HepG2 (cell line): ENCODE data around the gene AGT. TPM values are rescaled to one million over a fixed set of nuclear protein-coding genes. Genes with fewer than 3 reads are reported as not detected.

Experiments
- ATAC-seq: fragments of 200-7000 bp; cut with Tn5 transposase; 3 replicates; pipeline ENCODE4 v1.9.1; 2020; ENCODE audit warnings: mild to moderate bottlenecking, moderate library complexity
- BruUV-seq: library from RNA; stranded (reverse); fragments of 400-500 nt; replicated peaks from 2 replicates; lab custom pipeline; 2021; lab: Mats Ljungman, UMichigan
- CTCF ChIA-PET: fragments of 300-600 bp; formaldehyde crosslinking; extraction: SDS; loops from one replicate; lab custom pipeline; 2021; ENCODE audit warnings: low total read pairs, inconsistent platforms, low intra/inter-chr PET ratio; lab: Yijun Ruan, JAX
- POLR2A ChIA-PET: fragments of 350-600 bp; sonication (Branson Sonifier 250); formaldehyde crosslinking; loops from one replicate; lab custom pipeline; 2020; ENCODE audit warnings: antibody characterized with exemption, inconsistent platforms; lab: Yijun Ruan, JAX
- DNase-seq: peaks from one replicate; pipeline ENCODE4 v3.0.0-alpha.2; 2015; ENCODE audit warnings: low spot score
- FAIRE-seq: peaks from 3 replicates; lab custom pipeline; 2011; peaks lifted over from hg19 to GRCh38; lab: Jason Lieb, UNC
- H2AFZ ChIP-seq: one replicate; pipeline ENCODE4 v1.6.1; 2011; ENCODE audit warnings: low read length, inconsistent platforms
- H3K27ac ChIP-seq: fragments of 300-600 bp; 3 replicates; pipeline ENCODE4 v1.8.0; 2011; ENCODE audit warnings: mixed run types, mild to moderate bottlenecking, mixed read lengths, low read length, inconsistent platforms; ENCODE audit not compliant: insufficient read depth; ENCODE audit errors: extremely low read length
- H3K27me3 ChIP-seq, 2 experiments: fragments of 200-600 bp in 1 of 2; 2 replicates in 1 of 2; 3 replicates in 1 of 2; pipeline versions ENCODE4 v1.6.0 to v1.8.0; 2011; ENCODE audit warnings: low read length in 2 of 2, mild to moderate bottlenecking in 2 of 2, moderate library complexity in 2 of 2, inconsistent platforms in 1 of 2; ENCODE audit not compliant: insufficient read depth in 2 of 2, control insufficient read depth in 1 of 2
- H3K36me3 ChIP-seq, 2 experiments: fragments of 200-600 bp in 1 of 2; replicated peaks in 1 of 2; 2 replicates in 1 of 2; 3 replicates in 1 of 2; pipeline versions ENCODE4 v1.5.1 to v1.8.0; 2011; ENCODE audit warnings: low read length in 2 of 2, inconsistent platforms in 1 of 2; ENCODE audit not compliant: insufficient read depth in 2 of 2, control insufficient read depth in 1 of 2
- H3K4me1 ChIP-seq: 2 replicates; pipeline ENCODE4 v1.5.1; 2012; ENCODE audit warnings: low read length, inconsistent platforms; ENCODE audit not compliant: insufficient read depth
- H3K4me2 ChIP-seq: 2 replicates; pipeline ENCODE4 v1.6.0; 2011; ENCODE audit warnings: low read depth, low read length, inconsistent platforms
- H3K4me3 ChIP-seq, 3 experiments: fragments of 200-600 bp in 1 of 3; sonication (generic), shearing (Covaris generic) in 1 of 3; replicated peaks in 1 of 3; 2 replicates each; pipeline ENCODE4 v1.5.1; 2011 to 2016; ENCODE audit warnings: low read length in 3 of 3, inconsistent platforms in 2 of 3, low read depth in 2 of 3, mild to moderate bottlenecking in 2 of 3, control low read depth in 1 of 3, mixed read lengths in 1 of 3; ENCODE audit not compliant: insufficient read depth in 1 of 3
- H3K79me2 ChIP-seq: one replicate; pipeline ENCODE4 v1.6.1; 2011; ENCODE audit warnings: low read length, inconsistent platforms; ENCODE audit not compliant: insufficient read depth
- H3K9ac ChIP-seq: 2 replicates; pipeline ENCODE4 v1.6.0; 2011; ENCODE audit warnings: mild to moderate bottlenecking, low read depth, low read length, inconsistent platforms; ENCODE audit not compliant: insufficient read depth
- H3K9me3 ChIP-seq: 2 replicates; pipeline ENCODE4 v1.5.1; 2012; ENCODE audit warnings: mild to moderate bottlenecking, low read length
- H4K20me1 ChIP-seq: 2 replicates; pipeline ENCODE4 v1.6.0; 2011; ENCODE audit warnings: inconsistent platforms, mild to moderate bottlenecking, low read length, moderate library complexity; ENCODE audit not compliant: insufficient read depth
- ATF2 ChIP-seq: sonication (generic); formaldehyde crosslinking; IDR thresholded peaks from 2 replicates; pipeline ENCODE4 v1.4.0; 2020; ENCODE audit warnings: missing genetic modification reagents
- BHLHE40 ChIP-seq: IDR thresholded peaks from 2 replicates; pipeline ENCODE4 v1.6.1; 2011; ENCODE audit warnings: low read length, improper control_type of control experiment
- ELK4 ChIP-seq: sonication (generic); formaldehyde crosslinking; IDR thresholded peaks from 2 replicates; pipeline ENCODE4 v1.9.0; 2021; ENCODE audit warnings: missing genetic modification reagents, borderline replicate concordance
- HNRNPL ChIP-seq: fragments of 200-400 bp; formaldehyde crosslinking; IDR thresholded peaks from 2 replicates; pipeline ENCODE4 v1.6.1; 2017; ENCODE audit warnings: mild to moderate bottlenecking, low read depth, low read length
- KAT8 ChIP-seq: IDR thresholded peaks from 2 replicates; pipeline ENCODE4 v1.6.1; 2016; ENCODE audit warnings: missing genetic modification reagents, missing compliant biosample characterization
- NCOA5 ChIP-seq: sonication (generic); formaldehyde crosslinking; IDR thresholded peaks from 2 replicates; pipeline ENCODE4 v1.4.0; 2020; ENCODE audit warnings: missing genetic modification reagents
- POLR2A ChIP-seq, 2 experiments: IDR thresholded peaks; 2 replicates each; pipeline ENCODE4 v1.6.1; 2011; ENCODE audit warnings: low read depth in 2 of 2, low read length in 2 of 2, mild to moderate bottlenecking in 1 of 2, moderate library complexity in 1 of 2; ENCODE audit not compliant: insufficient read depth in 1 of 2
- POLR2AphosphoS5 ChIP-seq: IDR thresholded peaks from 2 replicates; pipeline ENCODE4 v1.6.1; 2012; ENCODE audit warnings: low read depth, low read length
- TAF1 ChIP-seq: sonication (generic); formaldehyde crosslinking; IDR thresholded peaks from 2 replicates; pipeline ENCODE4 v1.4.0; 2020; ENCODE audit warnings: missing genetic modification reagents
- ZMAT3 ChIP-seq: sonication (generic); formaldehyde crosslinking; conservative IDR thresholded peaks from 2 replicates; pipeline ENCODE4 v1.7.0; 2021; ENCODE audit warnings: missing genetic modification reagents
- ZNF264 ChIP-seq: sonication (generic); formaldehyde crosslinking; IDR thresholded peaks from 2 replicates; pipeline ENCODE4 v1.4.0; 2020; ENCODE audit warnings: missing genetic modification reagents
- ZNF280D ChIP-seq: sonication (generic); formaldehyde crosslinking; IDR thresholded peaks from 2 replicates; pipeline ENCODE4 v1.5.1; 2020; ENCODE audit warnings: mild to moderate bottlenecking, missing genetic modification reagents
- ZNF816 ChIP-seq: sonication (generic); formaldehyde crosslinking; IDR thresholded peaks from 2 replicates; pipeline ENCODE4 v1.8.0; 2022; ENCODE audit warnings: missing genetic modification reagents, mild to moderate bottlenecking, borderline replicate concordance
- ZNF891 ChIP-seq: sonication (generic); formaldehyde crosslinking; IDR thresholded peaks from 2 replicates; pipeline ENCODE4 v1.5.0; 2020; ENCODE audit warnings: mild to moderate bottlenecking, missing genetic modification reagents
- ZSCAN31 ChIP-seq: sonication (generic); formaldehyde crosslinking; IDR thresholded peaks from 2 replicates; pipeline ENCODE4 v1.5.0; 2020; ENCODE audit warnings: low read depth, mild to moderate bottlenecking, missing genetic modification reagents
- WGBS: methylation state at CpG from one replicate; pipeline ENCODE4 v1.1.6; 2017; ENCODE audit warnings: low lambda C conversion rate; 5-methylcytosine and 5-hydroxymethylcytosine counted together
- in situ Hi-C: cut with HindIII; loops from 2 replicates; pipeline ENCODE4 v1.10.0; 2017; ENCODE audit warnings: low pct_unique_long_range_greater_than_20kb; ENCODE audit not compliant: extremely low pct_ligation_motif_present
- intact Hi-C: fragments of 100-400 bp; cut with micrococcal nuclease; formaldehyde crosslinking; loops from one replicate; pipeline ENCODE4 v1.10.0; 2022; ENCODE audit not compliant: unreplicated experiment
- polyA plus RNA-seq, 8 experiments: library from polyadenylated mRNA; depleted of rRNA in 3 of 8; stranded (reverse) in 7 of 8; unstranded in 1 of 8; fragments of >200 nt; fragmentation: Illumina TruSeq in 4 of 8; extraction: Trizol in 4 of 8; gene quantifications; 2 replicates each; pipeline versions ENCODE4 v1.2.1 to v1.2.3, GENCODE V29; 2011 to 2016; ENCODE audit warnings: low read depth in 4 of 8, missing spikeins in 1 of 8, mixed read lengths in 1 of 8; ENCODE audit not compliant: insufficient read depth in 1 of 8
- total RNA-seq, 5 experiments: library from RNA; depleted of rRNA; stranded (reverse); fragments of >200 nt; fragmentation: Illumina TruSeq; extraction: Trizol; gene quantifications; 2 replicates each; pipeline ENCODE4 v1.2.3, GENCODE V29; 2016; ENCODE audit warnings: low read depth in 1 of 5

The AGT gene
- total and polyA plus RNA-seq, 2 of the 13 experiments (the other 11 are each of a cell fraction or from before 2014, with no cell fraction given), result 892 to 2,071 TPM

- TF ChIP-seq TAF1 (peak; percentile 31), ZSCAN31 (CRISPR knock-in tag) (no peak), ELK4 (no peak), ZNF280D (0 out of 2 replicates have a peak, but pooled peaks have one; percentile 41), HNRNPL (0 out of 2 replicates have a peak, but pooled peaks have one; percentile 27), BHLHE40 (no peak), POLR2AphosphoS5 (peak; percentile 56; the same call in 1 of the 2 replicates), ZMAT3 (CRISPR knock-in tag) (0 out of 2 replicates have a peak, but pooled peaks have one; percentile 28)
- TF ChIP-seq, all 625 proteins: peak for 38
Observed at GRCh38 chr1:230712470-230712942, 1.4 kb downstream of the AGT start (continued).

GRCh38 chr1:230711245-230711644 lies 2.7 kb downstream of the AGT start:
- peaks cover 79% of the 10 kb centered on the region for H3K79me2 ChIP-seq
- H3K27me3 ChIP-seq, result peaks cover 0 to 2% of the 10 kb centered on the region in 2 experiments; a peak in 1 of 5 replicates
- H3K4me3 ChIP-seq, result peak overlapping the region; percentile 83 to 92 (median 90)
- H2AFZ ChIP-seq, result no peak overlapping the region
- H3K4me2 ChIP-seq, result peak overlapping the region; percentile 97
- POLR2A ChIA-PET, result interaction anchor here (1.3 to 7.9 kb wide), 7 partner anchors 8 to 70 kb away, joined by 3 to 110 read pairs (median 33); partner anchors contain the start of gene COG2
- WGBS, result 6% methylated on average over 2 of the region's 3 CpGs
- H3K27ac ChIP-seq, result peak overlapping the region; percentile 93
- peaks cover 71% of the 10 kb centered on the region for H4K20me1 ChIP-seq
- H3K4me1 ChIP-seq, result peaks cover 81% of the 10 kb centered on the region
- FAIRE-seq, result no peak
- peaks cover 19 to 39% of the 10 kb centered on the region in 2 experiments for H3K36me3 ChIP-seq
- ATAC-seq, result no peak
- DNase-seq, result no peak
- CTCF ChIA-PET, result no interaction called here
- no peaks in the 10 kb centered on the region for H3K9me3 ChIP-seq
- peak overlapping the region; percentile 91 for H3K9ac ChIP-seq
- intact Hi-C loops (loop anchor here (5.0 to 10.0 kb wide), 2 partner anchors 41 to 264 kb away; partner anchors contain the start of genes ARV1 and TTC13), in situ Hi-C loops (no loop called here)
- BruUV-seq, result no TSS peak
- TF ChIP-seq ZNF891 (CRISPR knock-in tag) (no peak), KAT8 (CRISPR knock-in tag) (no peak), NCOA5 (no peak), POLR2A (IDR thresholded peaks at IDR 0.05; ENCODE audit: insufficient read depth in 1 of 2, low read depth in 2 of 2, low read length in 2 of 2) (no peak), ZNF816 (no peak), ZNF264 (no peak), ATF2 (CRISPR knock-in tag) (no peak)
